Upper lobe of left lung (tissue), 4 donors: ENCODE results near the gene NGEF.

Source experiments
- CTCF ChIP-seq, 6 experiments: fragments of 450-650 bp in 4 of 6; fragments of 200-600 bp in 2 of 6; sonication (generic) in 2 of 6; IDR thresholded peaks; one replicate each; pipeline ENCODE4 v1.5.1; 2016 to 2019; ENCODE audit warnings: antibody characterized with exemption in 6 of 6
- EP300 ChIP-seq, 4 donors: sonication (generic); formaldehyde crosslinking; IDR thresholded peaks; one replicate each; pipeline ENCODE4 v1.5.1; 2017; ENCODE audit warnings: antibody characterized with exemption in 4 of 4, control low read depth in 2 of 4
- POLR2A ChIP-seq, 4 donors: fragments of 450-650 bp; IDR thresholded peaks; one replicate each; pipeline ENCODE4 v1.5.1; 2016 to 2017; ENCODE audit warnings: antibody characterized with exemption in 4 of 4, mild to moderate bottlenecking in 2 of 4
- POLR2AphosphoS5 ChIP-seq, 2 donors: sonication (generic); formaldehyde crosslinking; IDR thresholded peaks; one replicate each; pipeline ENCODE4 v1.5.1; 2017; ENCODE audit warnings: antibody characterized with exemption in 2 of 2

DNA sequence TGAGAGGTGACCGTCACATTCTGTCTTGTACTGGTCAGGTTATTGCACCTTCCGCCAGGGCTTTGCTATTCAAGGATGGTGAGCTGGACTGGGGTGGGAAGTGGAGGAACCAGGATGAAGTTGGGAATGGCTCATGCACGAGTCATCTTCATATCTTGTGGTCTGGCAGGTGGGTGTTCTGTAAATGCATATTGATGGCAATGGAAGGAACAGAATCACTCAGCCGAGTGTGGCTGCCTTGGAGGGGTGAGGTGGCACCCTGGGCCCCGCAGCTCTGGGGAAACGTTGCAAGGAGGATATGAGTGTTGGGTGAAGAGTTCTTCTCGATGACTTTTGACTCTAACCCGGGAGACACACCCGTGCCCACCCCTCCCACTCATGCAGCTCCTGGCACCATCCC, 20.6 kb upstream of the NGEF start:
- no peak for TF ChIP-seq CTCF (IDR thresholded peaks at IDR 0.05)
- TF ChIP-seq POLR2A (IDR thresholded peaks at IDR 0.05), result no peak
- no peak for TF ChIP-seq POLR2AphosphoS5 (IDR thresholded peaks at IDR 0.05)
- no peak for TF ChIP-seq EP300 (IDR thresholded peaks at IDR 0.05)
